Esophagus muscularis mucosa (tissue), 4 donors: ENCODE data around the gene LARGE1. TPM values are rescaled to one million over a fixed set of nuclear protein-coding genes. Genes with fewer than 3 reads are reported as not detected.

Experiments used
- DNase-seq: peaks from one replicate; pipeline ENCODE4 v3.0.0-alpha.2; 2017; ENCODE audit errors: extremely low spot score
- H3K27ac ChIP-seq, 4 donors: fragments of 200-600 bp; sonication (generic); replicated peaks in 1 of 4; 1 replicate in 3 of 4; 2 replicates in 1 of 4; pipeline ENCODE4 v1.5.1; 2016 to 2019; ENCODE audit warnings: mild to moderate bottlenecking in 1 of 4
- H3K27me3 ChIP-seq, 4 donors: fragments of 200-600 bp; sonication (generic); one replicate each; pipeline versions ENCODE4 v1.5.1 to v1.6.0; 2016 to 2019
- H3K36me3 ChIP-seq, 4 donors: fragments of 200-600 bp; sonication (generic); one replicate each; pipeline ENCODE4 v1.5.1; 2016 to 2019
- H3K4me1 ChIP-seq, 4 donors: fragments of 200-600 bp; sonication (generic); one replicate each; pipeline ENCODE4 v1.5.1; 2016 to 2019
- H3K4me3 ChIP-seq, 4 donors: fragments of 200-600 bp; sonication (generic); 1 replicate in 2 of 4; 2 replicates in 2 of 4; pipeline ENCODE4 v1.5.1; 2016 to 2019; ENCODE audit warnings: mild to moderate bottlenecking in 4 of 4, moderate library complexity in 1 of 4
- H3K9me3 ChIP-seq, 4 donors: fragments of 200-600 bp; sonication (generic); 1 replicate in 3 of 4; 2 replicates in 1 of 4; pipeline ENCODE4 v1.5.1; 2016 to 2019
- CTCF ChIP-seq, 3 experiments: fragments of 200-600 bp in 2 of 3; fragments of 450-650 bp in 1 of 3; sonication (generic) in 2 of 3; IDR thresholded peaks; one replicate each; pipeline ENCODE4 v1.5.1; 2017 to 2019; ENCODE audit warnings: antibody characterized with exemption in 3 of 3, mild to moderate bottlenecking in 2 of 3, moderate library complexity in 1 of 3
- EP300 ChIP-seq: sonication (generic); formaldehyde crosslinking; IDR thresholded peaks from one replicate; pipeline ENCODE4 v1.6.1; 2017; ENCODE audit warnings: antibody characterized with exemption
- POLR2A ChIP-seq: fragments of 450-650 bp; IDR thresholded peaks from one replicate; pipeline ENCODE4 v1.6.1; 2017; ENCODE audit warnings: antibody characterized with exemption, moderate library complexity, mild to moderate bottlenecking, low read depth
- POLR2AphosphoS5 ChIP-seq, 2 donors: sonication (generic); formaldehyde crosslinking; IDR thresholded peaks; one replicate each; pipeline ENCODE4 v1.6.1; 2017; ENCODE audit warnings: antibody characterized with exemption in 2 of 2
- WGBS: methylation state at CpG from one replicate; pipeline ENCODE4 v1.1.5; 2018; 5-methylcytosine and 5-hydroxymethylcytosine counted together
- intact Hi-C: fragments of 100-400 bp; cut with DNase I; formaldehyde crosslinking; loops from one replicate; pipeline ENCODE4 v1.15.1; 2023
- total RNA-seq, 4 donors: library from RNA; depleted of rRNA; stranded (reverse); fragments of >200 nt; gene quantifications; one replicate each; pipeline versions ENCODE4 v1.1.0 to v1.2.1, GENCODE V29; 2016

The LARGE1 gene
- total RNA-seq, 4 donors from 2014 or later, result 29.9 to 48.4 (median 32.4) TPM

GRCh38 chr22:33894036-33894435, 26.2 kb downstream of the LARGE1 start:
- no peak for DNase-seq
- no peak overlapping the region for H3K27ac ChIP-seq
- TF ChIP-seq POLR2A (no peak), CTCF (IDR thresholded peaks at IDR 0.05) (no peak), POLR2AphosphoS5 (IDR thresholded peaks at IDR 0.05) (no peak), EP300 (no peak)
- intact Hi-C loops, result no loop called here
- no peaks in the 10 kb centered on the region for H3K9me3 ChIP-seq
- peaks cover 9 to 35% (median 18%) of the 10 kb centered on the region in 4 donors for H3K4me1 ChIP-seq
- no peaks in the 10 kb centered on the region for H3K36me3 ChIP-seq
- no peak overlapping the region for H3K4me3 ChIP-seq
- no peaks in the 10 kb centered on the region for H3K27me3 ChIP-seq

DNA sequence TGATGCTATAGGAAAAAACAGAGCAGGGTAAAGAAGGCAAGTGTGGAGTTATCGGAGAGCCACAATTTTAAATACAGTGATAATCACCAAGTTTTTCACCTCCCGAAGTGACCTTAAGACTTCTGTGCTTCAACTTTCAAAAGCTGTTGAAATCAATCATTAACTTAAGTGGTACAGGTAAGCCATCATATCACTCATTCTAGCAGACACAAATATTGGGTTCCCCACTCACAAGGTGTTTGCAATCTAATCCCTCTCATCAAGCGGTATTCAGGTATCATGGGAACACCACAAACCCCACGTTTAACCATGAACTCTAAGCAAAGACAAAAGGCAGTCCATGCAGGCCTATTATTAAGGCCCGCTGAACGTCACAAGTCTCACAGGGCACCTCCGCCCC, 26.8 kb downstream of the LARGE1 start:
- 91% methylated on average over 7 of the region's 7 CpGs for WGBS
- TF ChIP-seq CTCF (IDR thresholded peaks at IDR 0.05), result no peak
- TF ChIP-seq POLR2AphosphoS5 (IDR thresholded peaks at IDR 0.05), result no peak
- no peak for TF ChIP-seq POLR2A
- no peak for TF ChIP-seq EP300
- H3K4me1 ChIP-seq, result peaks cover 14 to 38% (median 23%) of the 10 kb centered on the region in 4 donors
- intact Hi-C loops, result no loop called here
- H3K36me3 ChIP-seq, result no peaks in the 10 kb centered on the region
- H3K9me3 ChIP-seq, result no peaks in the 10 kb centered on the region
- no peak overlapping the region for H3K27ac ChIP-seq
- H3K27me3 ChIP-seq, result no peaks in the 10 kb centered on the region
- no peak overlapping the region for H3K4me3 ChIP-seq
- DNase-seq, result no peak

DNA sequence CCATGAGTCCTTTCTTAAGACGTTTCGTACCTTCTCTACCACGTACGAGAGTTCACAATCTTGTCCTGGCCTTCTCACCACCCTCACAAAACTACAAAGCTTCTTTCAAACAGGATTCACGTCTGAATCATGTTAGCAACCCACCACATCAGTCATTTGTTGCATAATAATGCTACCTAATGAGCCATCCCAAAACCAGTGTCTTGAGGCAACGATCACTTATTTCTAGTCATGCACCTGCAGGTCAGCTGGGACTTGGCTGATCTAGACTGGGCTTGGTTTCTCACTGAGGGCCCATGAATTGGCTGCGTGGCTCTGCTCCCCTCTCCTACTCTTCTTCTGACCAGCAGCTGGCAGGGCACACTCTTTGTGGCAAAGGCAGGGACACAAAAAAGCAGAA, 28.3 kb downstream of the LARGE1 start:
- Histone ChIP-seq H3K9me3 (no peaks in the 10 kb centered on the region), H3K27me3 (no peaks in the 10 kb centered on the region), H3K4me1 (peaks cover 14 to 27% (median 23%) of the 10 kb centered on the region in 4 donors), H3K27ac (no peak overlapping the region), H3K36me3 (no peaks in the 10 kb centered on the region), H3K4me3 (no peak overlapping the region)
- 79% methylated on average over 7 of the region's 7 CpGs for WGBS
- DNase-seq, result no peak
- TF ChIP-seq CTCF (IDR thresholded peaks at IDR 0.05), result no peak
- intact Hi-C loops, result no loop called here

DNA sequence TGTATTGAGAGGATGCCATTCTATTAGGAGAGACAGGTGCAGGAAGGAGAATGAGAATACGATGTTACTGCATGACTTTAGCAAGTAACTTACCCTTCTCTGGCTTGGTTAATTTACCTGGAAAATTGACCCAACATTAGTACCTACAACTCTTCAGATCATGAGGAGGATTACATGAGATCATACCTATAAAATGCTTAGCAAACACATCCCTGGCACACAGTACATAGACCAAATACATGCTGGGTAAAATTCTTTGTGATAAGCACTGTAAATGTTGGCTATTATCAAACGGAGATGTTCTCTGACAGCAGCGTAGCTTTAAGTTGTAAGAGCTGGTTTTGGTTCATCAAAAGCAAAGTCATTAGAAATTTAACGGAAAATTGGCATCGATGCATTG, 28.8 kb downstream of the LARGE1 start:
- no peak for DNase-seq
- H3K36me3 ChIP-seq, result no peaks in the 10 kb centered on the region
- no peak overlapping the region for H3K27ac ChIP-seq
- H3K4me1 ChIP-seq, result peaks cover 14 to 27% (median 22%) of the 10 kb centered on the region in 4 donors
- no peaks in the 10 kb centered on the region for H3K9me3 ChIP-seq
- intact Hi-C loops, result no loop called here
- H3K4me3 ChIP-seq, result no peak overlapping the region
- WGBS, result 69% methylated on average over 5 of the region's 5 CpGs
- TF ChIP-seq CTCF (IDR thresholded peaks at IDR 0.05), result no peak
- no peak for TF ChIP-seq POLR2AphosphoS5 (IDR thresholded peaks at IDR 0.05)
- no peak for TF ChIP-seq POLR2A
- TF ChIP-seq EP300, result no peak
- H3K27me3 ChIP-seq, result no peaks in the 10 kb centered on the region

DNA sequence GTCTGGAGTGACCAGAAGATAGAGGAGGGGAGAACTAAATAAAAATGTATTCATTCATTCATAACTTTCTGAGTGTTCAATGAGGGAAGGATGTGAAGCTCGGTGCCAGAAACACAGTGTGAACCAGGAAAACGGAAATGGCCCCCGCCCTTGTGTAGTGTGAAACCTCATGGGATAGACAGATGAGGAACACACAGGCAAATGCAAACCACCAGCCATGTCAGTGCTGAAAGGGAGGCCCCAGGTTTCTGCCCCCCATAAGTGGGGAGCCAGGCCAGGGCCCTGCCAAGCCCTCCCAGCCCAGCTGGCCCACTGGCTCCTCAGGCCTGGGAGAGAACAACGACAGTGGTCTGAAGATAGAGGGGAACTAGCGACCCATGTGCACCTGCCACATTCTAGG, 30.5 kb downstream of the LARGE1 start:
- Histone ChIP-seq H3K9me3 (no peaks in the 10 kb centered on the region), H3K4me3 (no peak overlapping the region), H3K27me3 (no peaks in the 10 kb centered on the region), H3K4me1 (peaks cover 14 to 24% (median 20%) of the 10 kb centered on the region in 4 donors), H3K36me3 (no peaks in the 10 kb centered on the region), H3K27ac (no peak overlapping the region)
- intact Hi-C loops, result no loop called here
- 84% methylated on average over 5 of the region's 5 CpGs for WGBS
- TF ChIP-seq POLR2A (no peak), EP300 (no peak), POLR2AphosphoS5 (IDR thresholded peaks at IDR 0.05) (no peak), CTCF (IDR thresholded peaks at IDR 0.05) (no peak)
- DNase-seq, result no peak
